Stomach (tissue), 4 donors: ENCODE measurements around the gene RNF121.

Experiments used
- EP300 ChIP-seq: sonication (generic); formaldehyde crosslinking; IDR thresholded peaks from one replicate; pipeline ENCODE4 v1.6.1; 2017; ENCODE audit warnings: antibody characterized with exemption
- POLR2A ChIP-seq, 4 donors: fragments of 450-650 bp; IDR thresholded peaks; one replicate each; pipeline ENCODE4 v1.6.1; 2016; ENCODE audit warnings: antibody characterized with exemption in 4 of 4, control low read depth in 2 of 4, mild to moderate bottlenecking in 1 of 4, moderate library complexity in 1 of 4
- TF ChIP-seq, protein P1 (sequence below), 7 experiments: fragments of 450-650 bp in 4 of 7; fragments of 200-600 bp in 3 of 7; sonication (generic) in 3 of 7; IDR thresholded peaks; one replicate each; pipeline ENCODE4 v1.5.1; 2016 to 2019; ENCODE audit warnings: antibody characterized with exemption in 7 of 7, control low read depth in 2 of 7, mild to moderate bottlenecking in 1 of 7

DNA sequence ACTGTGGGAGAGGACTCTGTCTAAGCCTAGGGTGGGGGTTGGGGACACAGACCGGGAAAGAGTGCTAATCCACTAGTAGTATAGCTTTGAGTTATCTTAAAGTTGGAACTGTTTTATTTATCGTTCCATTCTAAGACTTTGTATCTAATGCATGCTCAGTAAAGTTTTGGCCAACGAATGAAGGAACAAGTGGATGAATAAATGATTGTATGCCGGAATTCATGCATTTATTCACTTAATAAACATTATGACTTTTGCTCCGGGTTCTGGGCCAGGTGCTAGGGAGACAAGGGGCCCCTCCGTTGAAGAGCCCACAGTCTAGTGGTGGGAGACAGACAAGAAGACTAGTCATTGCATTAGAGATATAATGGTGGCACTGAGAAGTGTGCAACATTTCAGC, 645 bp downstream of the RNF121 start:
- TF ChIP-seq, protein P1, sequence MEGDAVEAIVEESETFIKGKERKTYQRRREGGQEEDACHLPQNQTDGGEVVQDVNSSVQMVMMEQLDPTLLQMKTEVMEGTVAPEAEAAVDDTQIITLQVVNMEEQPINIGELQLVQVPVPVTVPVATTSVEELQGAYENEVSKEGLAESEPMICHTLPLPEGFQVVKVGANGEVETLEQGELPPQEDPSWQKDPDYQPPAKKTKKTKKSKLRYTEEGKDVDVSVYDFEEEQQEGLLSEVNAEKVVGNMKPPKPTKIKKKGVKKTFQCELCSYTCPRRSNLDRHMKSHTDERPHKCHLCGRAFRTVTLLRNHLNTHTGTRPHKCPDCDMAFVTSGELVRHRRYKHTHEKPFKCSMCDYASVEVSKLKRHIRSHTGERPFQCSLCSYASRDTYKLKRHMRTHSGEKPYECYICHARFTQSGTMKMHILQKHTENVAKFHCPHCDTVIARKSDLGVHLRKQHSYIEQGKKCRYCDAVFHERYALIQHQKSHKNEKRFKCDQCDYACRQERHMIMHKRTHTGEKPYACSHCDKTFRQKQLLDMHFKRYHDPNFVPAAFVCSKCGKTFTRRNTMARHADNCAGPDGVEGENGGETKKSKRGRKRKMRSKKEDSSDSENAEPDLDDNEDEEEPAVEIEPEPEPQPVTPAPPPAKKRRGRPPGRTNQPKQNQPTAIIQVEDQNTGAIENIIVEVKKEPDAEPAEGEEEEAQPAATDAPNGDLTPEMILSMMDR (IDR thresholded peaks at IDR 0.05), result no peak
- TF ChIP-seq POLR2A (IDR thresholded peaks at IDR 0.05), result no peak
- no peak for TF ChIP-seq EP300
